Neutrophil (primary cell): ENCODE data around the gene MRPS14.

Experiments
- H3K27ac ChIP-seq: fragments of 200-600 bp; sonication (generic); 2 replicates; pipeline ENCODE4 v1.5.1; 2016; ENCODE audit warnings: mild to moderate bottlenecking, moderate library complexity
- H3K27me3 ChIP-seq: fragments of 200-600 bp; sonication (generic); 2 replicates; pipeline ENCODE4 v1.6.0; 2016; ENCODE audit warnings: mild to moderate bottlenecking
- H3K36me3 ChIP-seq: fragments of 200-600 bp; sonication (generic); 2 replicates; pipeline ENCODE4 v1.5.1; 2017
- H3K4me1 ChIP-seq, 2 experiments: fragments of 200-600 bp in 1 of 2; sonication (generic) in 1 of 2; 1 replicate in 1 of 2; 2 replicates in 1 of 2; pipeline versions ENCODE4 v1.5.1 to v1.6.1; 2013 to 2016; ENCODE audit warnings: low read depth in 1 of 2, low read length in 1 of 2, mild to moderate bottlenecking in 1 of 2, moderate library complexity in 1 of 2; ENCODE audit not compliant: control insufficient read depth in 1 of 2, insufficient read depth in 1 of 2
- H3K4me3 ChIP-seq, 2 experiments: fragments of 200-600 bp in 1 of 2; sonication (generic) in 1 of 2; 1 replicate in 1 of 2; 2 replicates in 1 of 2; pipeline ENCODE4 v1.5.1; 2013 to 2016; ENCODE audit warnings: low read depth in 1 of 2, low read length in 1 of 2, mild to moderate bottlenecking in 1 of 2, moderate library complexity in 1 of 2
- H3K9me3 ChIP-seq: fragments of 200-600 bp; sonication (generic); 2 replicates; pipeline ENCODE4 v1.5.1; 2016
- CTCF ChIP-seq: fragments of 200-600 bp; sonication (generic); IDR thresholded peaks from 2 replicates; pipeline ENCODE4 v1.5.1; 2016; ENCODE audit warnings: antibody characterized with exemption

MRPS14 gene

GRCh38 chr1:174998569-174999215 lies 24.5 kb downstream of the MRPS14 start:
- Histone ChIP-seq H3K27ac (peak overlapping the region; percentile 97), H3K4me1 (peaks cover 20 to 22% of the 10 kb centered on the region in 2 experiments), H3K4me3 (peak overlapping the region; percentile 79), H3K36me3 (no peaks in the 10 kb centered on the region), H3K9me3 (no peaks in the 10 kb centered on the region), H3K27me3 (no peaks in the 10 kb centered on the region)
- TF ChIP-seq CTCF, result peak; percentile 87

DNA sequence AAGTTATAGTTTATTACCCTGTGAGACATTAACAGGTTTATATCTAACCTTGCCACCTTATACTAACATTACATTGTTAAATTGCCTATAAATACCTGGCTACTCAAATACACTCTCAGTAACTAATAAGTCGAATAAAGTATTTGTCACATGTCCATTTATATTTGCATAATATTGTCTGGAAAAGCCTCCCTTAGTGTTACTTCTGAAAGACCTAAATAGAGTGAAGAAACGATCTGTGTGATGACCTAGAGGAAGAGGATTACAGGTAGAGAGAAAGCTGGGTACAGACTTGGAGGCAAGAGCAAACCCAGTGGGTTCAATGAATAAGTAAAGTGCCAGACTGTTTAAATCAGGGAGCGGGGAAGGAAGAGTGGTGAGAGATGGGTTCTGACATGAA lies 26.2 kb downstream of the MRPS14 start:
- Histone ChIP-seq H3K4me1 (peaks cover 20 to 22% of the 10 kb centered on the region in 2 experiments), H3K27ac (no peak overlapping the region), H3K4me3 (no peak overlapping the region), H3K27me3 (no peaks in the 10 kb centered on the region), H3K36me3 (peaks cover 8% of the 10 kb centered on the region), H3K9me3 (no peaks in the 10 kb centered on the region)
- TF ChIP-seq CTCF, result no peak

DNA sequence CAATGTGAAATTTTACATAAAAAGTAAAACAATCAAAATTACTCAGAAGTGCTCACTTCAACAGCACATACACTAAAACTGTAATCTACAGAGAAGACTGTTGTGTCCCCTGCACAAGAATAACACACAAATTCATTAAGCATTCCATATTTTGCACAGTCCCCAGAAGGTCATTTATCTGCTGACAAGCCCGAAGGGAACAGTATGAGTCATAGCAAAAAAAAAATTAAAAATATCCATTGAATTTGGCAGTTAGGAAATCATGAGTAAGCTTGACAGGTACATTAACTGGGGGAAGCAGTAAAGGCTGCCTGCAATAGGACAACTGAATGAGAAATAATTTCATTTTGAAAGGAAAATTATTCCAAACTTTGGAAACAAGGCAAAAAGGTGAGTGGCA lies 26.7 kb downstream of the MRPS14 start:
- H3K9me3 ChIP-seq, result no peaks in the 10 kb centered on the region
- TF ChIP-seq CTCF, result no peak
- H3K4me1 ChIP-seq, result peaks cover 18 to 19% of the 10 kb centered on the region in 2 experiments
- no peaks in the 10 kb centered on the region for H3K27me3 ChIP-seq
- H3K4me3 ChIP-seq, result no peak overlapping the region
- no peak overlapping the region for H3K27ac ChIP-seq
- H3K36me3 ChIP-seq, result peaks cover 13% of the 10 kb centered on the region

- peaks cover 13% of the 10 kb centered on the region in 2 experiments for H3K4me1 ChIP-seq
- no peak for TF ChIP-seq CTCF
These were observed 27.3 kb downstream of the MRPS14 start for GRCh38 chr1:174995916-174996315.

GRCh38 chr1:174995121-174995520 lies 28.1 kb downstream of the MRPS14 start:
- Histone ChIP-seq H3K36me3 (peaks cover 27% of the 10 kb centered on the region), H3K9me3 (no peaks in the 10 kb centered on the region), H3K4me1 (peaks cover 13% of the 10 kb centered on the region in 2 experiments), H3K4me3 (no peak overlapping the region), H3K27me3 (no peaks in the 10 kb centered on the region), H3K27ac (no peak overlapping the region)
- TF ChIP-seq CTCF, result no peak

More at GRCh38 chr1:174995916-174996315, 27.3 kb downstream of the MRPS14 start:
- Histone ChIP-seq H3K27me3 (no peaks in the 10 kb centered on the region), H3K27ac (no peak overlapping the region), H3K4me3 (no peak overlapping the region), H3K36me3 (peaks cover 19% of the 10 kb centered on the region), H3K9me3 (no peaks in the 10 kb centered on the region)
